ENCODE measurements around the gene DOK7. TPM values are rescaled to one million over a fixed set of nuclear protein-coding genes. Genes with fewer than 3 reads are reported as not detected.

DOK7 gene
- total and polyA plus RNA-seq, 2 of the 4 experiments (the other 2 are of a cell fraction) = not detected

DNA sequence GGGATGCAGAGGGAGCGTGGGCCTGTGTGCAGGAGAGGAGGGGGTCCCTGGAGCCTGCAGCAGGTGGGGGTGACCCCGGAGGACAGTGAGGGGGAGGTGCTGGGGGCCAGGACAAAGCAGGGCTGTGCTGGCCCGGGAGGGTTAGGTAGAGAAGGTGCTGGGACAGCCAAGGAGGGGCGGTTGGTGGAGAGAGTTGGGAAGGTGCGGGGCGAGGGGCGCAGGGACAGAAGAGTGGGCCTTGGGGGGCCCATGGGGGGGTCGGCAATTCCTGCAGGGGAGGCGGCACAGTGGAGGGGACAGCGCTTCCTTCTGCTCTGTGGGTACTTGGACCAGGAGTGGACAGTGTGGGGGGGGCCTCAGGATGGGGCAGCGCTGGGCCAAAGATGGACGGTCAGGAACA, 36.6 kb downstream of the DOK7 start:
- H3K4me1 ChIP-seq (ENCODE audit: control insufficient read depth, insufficient read depth, low read length) = no peaks in the 10 kb centered on the region
- WGBS, 2 experiments (ENCODE audit: extremely low coverage in 2 of 2, insufficient read length in 1 of 2) = 92% methylated on average over 5 of the region's 12 CpGs; no CpG with 5 or more reads in 1 of the 2 experiments
- no peak overlapping the region for H2AK9ac ChIP-seq (replicated peaks; ENCODE audit: low read depth, low read length, poor library complexity)
- no TSS peak for BruUV-seq (replicated peaks)
- TF ChIP-seq SMC3 (IDR thresholded peaks at IDR 0.05; ENCODE audit: low read depth, low read length) (no peak), FOS (IDR thresholded peaks at IDR 0.05; ENCODE audit: low read depth, low read length) (no peak), NFE2L2 (IDR thresholded peaks at IDR 0.05; ENCODE audit: low read depth, low read length) (no peak), RFX5 (IDR thresholded peaks at IDR 0.05; ENCODE audit: low read depth, low read length) (no peak), MXI1 (IDR thresholded peaks at IDR 0.05; ENCODE audit: borderline replicate concordance, low read depth, low read length) (no peak), CHD1 (IDR thresholded peaks at IDR 0.05; ENCODE audit: low read depth, low read length) (no peak), RCOR1 (IDR thresholded peaks at IDR 0.05; ENCODE audit: insufficient replicate concordance, low read length) (no peak), MAZ (IDR thresholded peaks at IDR 0.05; ENCODE audit: borderline replicate concordance, low read depth, low read length) (no peak), RAD21 (IDR thresholded peaks at IDR 0.05; ENCODE audit: low read length) (no peak)
- TF ChIP-seq, protein P1, sequence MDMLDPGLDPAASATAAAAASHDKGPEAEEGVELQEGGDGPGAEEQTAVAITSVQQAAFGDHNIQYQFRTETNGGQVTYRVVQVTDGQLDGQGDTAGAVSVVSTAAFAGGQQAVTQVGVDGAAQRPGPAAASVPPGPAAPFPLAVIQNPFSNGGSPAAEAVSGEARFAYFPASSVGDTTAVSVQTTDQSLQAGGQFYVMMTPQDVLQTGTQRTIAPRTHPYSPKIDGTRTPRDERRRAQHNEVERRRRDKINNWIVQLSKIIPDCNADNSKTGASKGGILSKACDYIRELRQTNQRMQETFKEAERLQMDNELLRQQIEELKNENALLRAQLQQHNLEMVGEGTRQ (IDR thresholded peaks at IDR 0.05; ENCODE audit: low read depth, low read length) = no peak
- TF ChIP-seq, protein P2, sequence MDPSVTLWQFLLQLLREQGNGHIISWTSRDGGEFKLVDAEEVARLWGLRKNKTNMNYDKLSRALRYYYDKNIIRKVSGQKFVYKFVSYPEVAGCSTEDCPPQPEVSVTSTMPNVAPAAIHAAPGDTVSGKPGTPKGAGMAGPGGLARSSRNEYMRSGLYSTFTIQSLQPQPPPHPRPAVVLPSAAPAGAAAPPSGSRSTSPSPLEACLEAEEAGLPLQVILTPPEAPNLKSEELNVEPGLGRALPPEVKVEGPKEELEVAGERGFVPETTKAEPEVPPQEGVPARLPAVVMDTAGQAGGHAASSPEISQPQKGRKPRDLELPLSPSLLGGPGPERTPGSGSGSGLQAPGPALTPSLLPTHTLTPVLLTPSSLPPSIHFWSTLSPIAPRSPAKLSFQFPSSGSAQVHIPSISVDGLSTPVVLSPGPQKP (IDR thresholded peaks at IDR 0.05; ENCODE audit: borderline replicate concordance, low read depth, low read length) = no peak
- TF ChIP-seq, protein P3, sequence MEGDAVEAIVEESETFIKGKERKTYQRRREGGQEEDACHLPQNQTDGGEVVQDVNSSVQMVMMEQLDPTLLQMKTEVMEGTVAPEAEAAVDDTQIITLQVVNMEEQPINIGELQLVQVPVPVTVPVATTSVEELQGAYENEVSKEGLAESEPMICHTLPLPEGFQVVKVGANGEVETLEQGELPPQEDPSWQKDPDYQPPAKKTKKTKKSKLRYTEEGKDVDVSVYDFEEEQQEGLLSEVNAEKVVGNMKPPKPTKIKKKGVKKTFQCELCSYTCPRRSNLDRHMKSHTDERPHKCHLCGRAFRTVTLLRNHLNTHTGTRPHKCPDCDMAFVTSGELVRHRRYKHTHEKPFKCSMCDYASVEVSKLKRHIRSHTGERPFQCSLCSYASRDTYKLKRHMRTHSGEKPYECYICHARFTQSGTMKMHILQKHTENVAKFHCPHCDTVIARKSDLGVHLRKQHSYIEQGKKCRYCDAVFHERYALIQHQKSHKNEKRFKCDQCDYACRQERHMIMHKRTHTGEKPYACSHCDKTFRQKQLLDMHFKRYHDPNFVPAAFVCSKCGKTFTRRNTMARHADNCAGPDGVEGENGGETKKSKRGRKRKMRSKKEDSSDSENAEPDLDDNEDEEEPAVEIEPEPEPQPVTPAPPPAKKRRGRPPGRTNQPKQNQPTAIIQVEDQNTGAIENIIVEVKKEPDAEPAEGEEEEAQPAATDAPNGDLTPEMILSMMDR (conservative IDR thresholded peaks at IDR 0.05; ENCODE audit: low read depth, low read length) = no peak
- no peak overlapping the region for H2AFZ ChIP-seq (replicated peaks; ENCODE audit: low read length, poor library complexity)
- ChIA-PET POLR2A (ENCODE audit: unreplicated experiment) (no interaction called here), CTCF (interaction anchor here (0.7 kb wide), 2 partner anchors 82 to 444 kb away, joined by 3 to 4 read pairs; no protein-coding TSS in a partner anchor)
- no peak overlapping the region for H3K14ac ChIP-seq (replicated peaks; ENCODE audit: low read depth, low read length)
- peaks cover 33% of the 10 kb centered on the region for H4K20me1 ChIP-seq (ENCODE audit: insufficient read depth, low read length)
- H3K9ac ChIP-seq (ENCODE audit: low read depth, low read length) = no peak overlapping the region
- no peak overlapping the region for H3K27ac ChIP-seq (ENCODE audit: insufficient read depth, low read length)
- H3K4ac ChIP-seq (ENCODE audit: low read depth, low read length) = no peak overlapping the region
- no peaks in the 10 kb centered on the region for H3K27me3 ChIP-seq (ENCODE audit: control insufficient read depth, insufficient read depth, low read length)
- DNase-seq (no peak), ATAC-seq (ENCODE audit: low read depth) (no peak)
- no peak overlapping the region for H2BK5ac ChIP-seq (ENCODE audit: low read depth, low read length, poor library complexity, severe bottlenecking)
- H4K5ac ChIP-seq (ENCODE audit: low read depth, low read length) = no peak overlapping the region
- no peaks in the 10 kb centered on the region for H3K9me3 ChIP-seq (ENCODE audit: control insufficient read depth, insufficient read depth, low read length)
- H2BK120ac ChIP-seq (ENCODE audit: low read depth, low read length) = no peak overlapping the region
- no peak overlapping the region for H3K18ac ChIP-seq (ENCODE audit: low read depth, low read length)
- H3K4me2 ChIP-seq (ENCODE audit: low read depth, low read length) = no peak overlapping the region
- no peak overlapping the region for H3K56ac ChIP-seq (ENCODE audit: extremely low read depth, insufficient read depth, low read length)
- H3K4me3 ChIP-seq (ENCODE audit: insufficient read depth, low read depth, low read length) = no peak overlapping the region
- H2BK15ac ChIP-seq (ENCODE audit: low read depth, low read length) = no peak overlapping the region
- in situ Hi-C loops (cut with MboI; ENCODE audit: low sequenced_read_pairs) = no loop called here
- H3K9me1 ChIP-seq (ENCODE audit: insufficient read depth, low read length) = no peaks in the 10 kb centered on the region
- H3K36me3 ChIP-seq (ENCODE audit: control insufficient read depth, insufficient read depth, low read length) = peaks cover 3% of the 10 kb centered on the region
- dilution Hi-C loops (cut with HindIII; ENCODE audit: low sequenced_read_pairs, unreplicated experiment) = no loop called here
- no peak overlapping the region for H3K23ac ChIP-seq (ENCODE audit: low read depth, low read length)
- H4K91ac ChIP-seq (ENCODE audit: insufficient read depth, low read depth, low read length) = no peak overlapping the region
- no peak overlapping the region for H2BK20ac ChIP-seq (ENCODE audit: low read depth, low read length)
- peaks cover 3 to 8% of the 10 kb centered on the region in 2 experiments; a peak in 2 of 4 replicates for H3K79me1 ChIP-seq (ENCODE audit: low read depth in 1 of 2, low read length in 2 of 2)
- no peak overlapping the region for H2AK5ac ChIP-seq (ENCODE audit: low read depth, low read length)
- no peak overlapping the region for H4K8ac ChIP-seq (ENCODE audit: low read depth in 2 of 2, low read length in 2 of 2)
- intact Hi-C loops (cut with micrococcal nuclease) = no loop called here
